ENCODE results near the gene LHFPL4.
"Not testable (repeated sequence)": the region's sequence is repeated elsewhere in the genome, so short reads cannot be mapped to it uniquely, and the experiment has no call there.

LHFPL4 gene

GRCh38 chr3:9553021-9553947 is at the start of gene LHFPL4:
LHFPL4 (minus strand) TSS chr3:9553822; CDS start chr3:9552679, 1,143 bp downstream.
- DNase-seq = no peak

- DNase-seq = no peak
Measured at GRCh38 chr3:9602620-9603019, 49.0 kb upstream of the LHFPL4 start.

DNA sequence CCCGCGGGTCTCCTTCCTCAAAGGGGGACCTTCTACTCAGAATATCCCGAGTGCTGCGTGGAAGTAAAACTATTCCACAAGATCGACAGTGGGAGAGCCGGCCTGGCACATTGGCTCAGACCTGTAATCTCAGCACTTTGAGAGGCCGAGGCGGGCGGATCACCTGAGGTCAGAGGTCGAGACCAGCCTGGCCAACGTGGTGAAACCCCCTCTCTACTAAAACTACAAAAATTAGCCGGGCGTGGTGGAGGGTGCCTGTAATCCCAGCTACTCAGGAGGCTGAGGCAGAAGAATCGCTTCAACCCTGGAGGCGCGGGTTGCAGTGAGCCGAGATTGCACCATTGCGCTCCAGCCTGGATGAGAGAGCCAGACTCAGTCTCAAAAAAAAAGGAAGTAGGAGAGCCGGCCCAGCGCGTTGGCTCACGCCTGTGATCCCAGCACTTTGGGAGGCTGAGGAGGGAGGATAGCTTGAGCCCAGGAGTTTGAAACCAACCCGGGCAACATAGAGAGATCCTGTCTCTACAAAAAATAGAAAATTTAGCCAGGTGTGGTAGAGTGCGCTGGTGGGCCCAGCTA is 47.5 kb upstream of the LHFPL4 start:
- DNase-seq = not testable (repeated sequence)

- no peak for DNase-seq
Measured at GRCh38 chr3:9600597-9600996, 47.0 kb upstream of the LHFPL4 start.

- DNase-seq = no peak
Measured at GRCh38 chr3:9598783-9599387, 45.3 kb upstream of the LHFPL4 start.

- no peak for DNase-seq
Measured at GRCh38 chr3:9595877-9596276, 42.3 kb upstream of the LHFPL4 start.

GRCh38 chr3:9591781-9592180 is 38.2 kb upstream of the LHFPL4 start:
- DNase-seq = not testable (repeated sequence)

DNA sequence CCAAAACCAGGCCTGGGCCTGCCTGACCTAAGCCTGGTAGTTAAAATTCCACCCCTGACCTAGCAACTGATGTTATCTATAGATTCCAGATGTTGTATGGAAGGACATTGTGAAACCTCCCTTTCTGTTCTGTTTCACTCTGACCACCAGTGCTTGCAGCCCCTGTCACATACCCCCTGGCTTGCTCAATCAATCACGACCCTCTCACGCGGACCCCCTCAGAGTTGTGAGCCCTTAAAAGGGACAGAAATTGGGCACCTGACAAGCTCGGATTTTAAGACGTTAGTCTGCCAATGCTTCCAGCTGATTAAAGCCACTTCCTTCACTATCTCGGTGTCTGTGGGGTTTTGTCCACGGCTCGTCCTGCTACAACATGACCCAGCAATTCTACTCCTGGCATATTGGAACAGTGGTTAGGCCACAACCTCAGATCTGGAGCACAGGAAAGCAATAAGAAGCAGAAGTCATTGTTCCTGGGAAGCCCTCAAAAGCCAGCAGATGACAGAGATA is 36.7 kb upstream of the LHFPL4 start:
- DNase-seq = no peak

DNA sequence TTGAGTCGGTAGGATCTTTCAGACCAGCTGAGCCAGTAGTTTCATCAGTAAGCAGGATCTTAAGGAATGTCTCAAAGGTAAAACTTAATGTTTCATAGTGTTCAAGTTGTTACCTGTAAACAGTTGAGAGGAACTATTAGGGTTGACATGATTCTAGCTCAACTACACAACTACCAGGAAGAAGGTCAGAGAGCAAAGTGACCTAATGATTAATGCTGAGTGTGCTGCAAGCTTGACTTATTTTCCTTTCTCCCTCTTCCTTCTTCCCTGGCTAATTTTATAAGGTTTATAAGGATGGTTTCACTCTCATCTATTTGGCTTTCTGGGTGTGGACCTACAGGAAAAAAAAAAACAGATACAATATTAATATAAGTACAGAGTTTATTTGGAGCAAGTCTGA is 30.2 kb upstream of the LHFPL4 start:
- no peak for DNase-seq

GRCh38 chr3:9583371-9583770 is 29.7 kb upstream of the LHFPL4 start:
- DNase-seq = no peak

DNA sequence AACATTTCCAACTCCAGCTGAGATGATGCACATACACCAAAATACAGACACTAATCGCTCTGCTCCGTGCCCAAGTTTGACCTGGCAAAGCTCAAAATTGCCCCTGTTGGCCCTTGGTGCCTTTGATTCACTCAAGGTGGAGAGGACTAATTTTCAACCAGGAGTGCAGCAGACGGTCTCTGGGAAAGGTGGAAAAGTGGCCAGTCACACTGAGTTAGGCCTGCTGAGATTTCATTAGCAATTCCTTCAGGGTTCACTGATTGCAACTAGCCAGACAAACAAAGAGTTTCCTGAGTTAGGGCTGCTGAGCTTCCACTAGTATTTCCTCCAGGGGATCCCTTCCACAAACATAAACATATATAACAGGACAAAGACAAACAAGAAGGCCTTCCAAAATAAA is 28.7 kb upstream of the LHFPL4 start:
- no peak for DNase-seq

DNA sequence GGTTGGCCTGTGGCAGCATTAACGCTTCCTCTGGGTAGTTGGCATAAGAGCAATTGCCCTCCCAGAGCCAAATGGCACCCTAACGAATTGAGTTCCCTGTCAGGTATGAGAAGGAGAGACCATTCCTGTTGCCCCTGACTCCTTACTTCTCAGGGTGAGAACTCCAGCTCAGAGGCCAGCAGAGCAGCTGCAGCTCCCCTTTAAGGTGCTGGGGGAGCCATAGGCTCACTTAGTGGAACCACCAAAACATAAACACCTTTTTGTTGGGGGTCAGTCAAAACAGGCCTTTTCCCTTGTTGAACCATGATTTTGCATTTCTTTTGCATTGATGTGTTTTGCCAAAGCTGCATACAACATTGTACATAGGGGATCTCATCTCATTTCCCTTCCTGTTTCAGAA is 28.1 kb upstream of the LHFPL4 start:
- DNase-seq = no peak

DNA sequence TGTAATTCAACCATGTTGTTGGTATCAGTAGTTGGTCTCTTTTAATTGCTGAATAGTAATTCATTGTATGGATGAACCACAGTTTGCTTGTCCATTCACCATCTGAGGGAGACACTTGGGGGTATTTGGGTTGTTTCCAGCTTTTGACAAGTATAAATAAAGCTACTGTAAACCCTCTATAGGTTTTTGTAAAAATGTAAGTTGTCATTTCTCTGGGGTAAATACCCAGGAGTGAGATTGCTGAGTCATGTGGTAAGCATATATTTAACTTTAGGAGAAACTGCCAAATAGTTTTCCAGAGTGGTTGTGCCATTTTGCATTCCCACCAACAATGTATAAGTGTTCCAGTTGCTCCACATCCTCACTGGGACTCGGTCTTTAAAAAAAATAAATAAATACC is 15.4 kb upstream of the LHFPL4 start:
- no peak for DNase-seq

GRCh38 chr3:9565316-9565715 is 11.7 kb upstream of the LHFPL4 start:
- DNase-seq = no peak

- DNase-seq = no peak
Measured at GRCh38 chr3:9563851-9564250, 10.2 kb upstream of the LHFPL4 start.

DNA sequence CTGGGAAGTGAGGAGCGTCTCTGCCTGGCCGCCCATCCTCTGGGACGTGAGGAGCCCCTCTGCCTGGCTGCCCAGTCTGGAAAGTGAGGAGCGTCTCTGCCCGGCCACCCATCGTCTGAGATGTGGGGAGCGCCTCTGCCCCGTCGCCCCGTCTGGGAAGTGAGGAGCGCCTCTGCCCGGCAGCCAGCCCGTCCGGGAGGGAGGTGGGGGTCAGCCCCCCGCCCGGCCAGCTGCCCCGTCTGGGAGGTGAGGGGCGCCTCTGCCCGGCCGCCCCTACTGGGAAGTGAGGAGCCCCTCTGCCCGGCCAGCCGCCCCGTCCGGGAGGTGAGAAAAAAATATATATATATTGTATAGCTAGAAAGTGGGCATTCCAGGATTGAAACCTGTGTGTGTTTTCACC is 6.4 kb upstream of the LHFPL4 start:
- DNase-seq = not testable (repeated sequence)

GRCh38 chr3:9553948-9554513 is 409 bp upstream of the LHFPL4 start:
- no peak for DNase-seq

DNA sequence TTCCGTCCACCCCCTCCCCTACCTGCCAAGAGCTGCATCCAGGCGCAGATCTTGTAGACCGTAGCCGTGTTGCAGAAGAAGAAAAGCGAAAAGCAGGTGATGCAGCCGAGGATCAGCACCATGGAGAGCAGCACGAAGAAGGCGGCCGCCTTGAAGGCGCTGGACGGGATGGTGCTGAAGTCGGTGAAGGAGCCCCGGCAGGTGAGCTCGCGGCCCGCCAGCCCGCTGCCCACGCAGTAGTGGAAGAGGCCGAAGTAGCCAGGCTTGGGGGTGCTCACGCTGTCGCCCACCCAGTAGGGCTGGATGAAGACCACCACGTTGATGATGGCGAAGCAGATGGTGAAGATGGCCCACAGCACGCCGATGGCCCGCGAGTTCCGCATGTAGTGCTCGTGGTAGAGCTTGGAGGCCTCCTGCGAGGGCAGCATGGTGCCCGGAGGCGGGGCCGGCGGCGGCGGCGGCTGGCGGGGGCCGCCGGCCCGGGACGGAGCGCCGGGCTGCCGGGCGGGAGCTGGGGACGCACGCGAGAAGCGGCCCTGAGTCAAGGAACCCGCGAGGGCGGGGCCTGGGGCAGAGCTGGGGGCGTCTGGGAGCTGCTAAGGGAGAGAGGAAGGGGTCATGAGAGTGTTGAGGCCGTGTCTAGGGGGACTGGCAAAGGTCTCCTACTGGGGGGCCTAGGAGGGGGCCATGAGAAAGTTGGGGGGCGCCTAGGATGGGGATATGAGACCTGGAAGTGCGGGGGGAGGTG is 1.2 kb downstream of the LHFPL4 start:
- no peak for DNase-seq

- DNase-seq = no peak
Measured at GRCh38 chr3:9550999-9551398, 2.6 kb downstream of the LHFPL4 start.

- no peak for DNase-seq
Measured at GRCh38 chr3:9549600-9549999, 4.0 kb downstream of the LHFPL4 start.

GRCh38 chr3:9548991-9549390 is 4.6 kb downstream of the LHFPL4 start:
- DNase-seq = no peak

GRCh38 chr3:9542182-9542581 is 11.4 kb downstream of the LHFPL4 start:
- DNase-seq = no peak

- no peak for DNase-seq
Measured at GRCh38 chr3:9536212-9536611, 17.4 kb downstream of the LHFPL4 start.
